Astrocyte (in vitro differentiated cells and primary cell): ENCODE data around the gene GALE. TPM values are rescaled to one million over a fixed set of nuclear protein-coding genes. Genes with fewer than 3 reads are reported as not detected.

ENCODE experiments used
- DNase-seq: peaks from one replicate; pipeline ENCODE4 v3.0.0-alpha.2; 2010; ENCODE audit warnings: low read depth
- FAIRE-seq: peaks from 2 replicates; lab custom pipeline; 2011; peaks lifted over from hg19 to GRCh38; lab: Jason Lieb, UNC
- H2AFZ ChIP-seq: 2 replicates; pipeline ENCODE4 v1.6.0; 2012; ENCODE audit warnings: low read depth, low read length, inconsistent platforms
- H3K27ac ChIP-seq: 2 replicates; pipeline ENCODE4 v1.5.1; 2011; ENCODE audit warnings: low read depth, low read length, inconsistent platforms
- H3K27me3 ChIP-seq: 2 replicates; pipeline ENCODE4 v1.6.0; 2011; ENCODE audit warnings: low read length, inconsistent platforms; ENCODE audit not compliant: insufficient read depth
- H3K36me3 ChIP-seq: 2 replicates; pipeline ENCODE4 v1.5.1; 2011; ENCODE audit warnings: low read length, inconsistent platforms; ENCODE audit not compliant: insufficient read depth
- H3K4me1 ChIP-seq: 2 replicates; pipeline ENCODE4 v1.5.1; 2011; ENCODE audit warnings: low read length, inconsistent platforms; ENCODE audit not compliant: insufficient read depth
- H3K4me2 ChIP-seq: 2 replicates; pipeline ENCODE4 v1.6.0; 2012; ENCODE audit warnings: low read length, inconsistent platforms
- H3K4me3 ChIP-seq: 2 replicates; pipeline ENCODE4 v1.5.1; 2011; ENCODE audit warnings: low read depth, mild to moderate bottlenecking, low read length, inconsistent platforms; ENCODE audit not compliant: insufficient read depth
- H3K79me2 ChIP-seq: 2 replicates; pipeline ENCODE4 v1.6.0; 2012; ENCODE audit warnings: mild to moderate bottlenecking, low read length, inconsistent platforms; ENCODE audit not compliant: insufficient read depth
- H3K9ac ChIP-seq: 2 replicates; pipeline ENCODE4 v1.6.0; 2012; ENCODE audit warnings: mild to moderate bottlenecking, low read length, inconsistent platforms
- H3K9me3 ChIP-seq: 2 replicates; pipeline ENCODE4 v1.5.1; 2012; ENCODE audit warnings: low read depth, mild to moderate bottlenecking, low read length, inconsistent platforms; ENCODE audit not compliant: insufficient read depth
- H4K20me1 ChIP-seq: 2 replicates; pipeline ENCODE4 v1.6.0; 2012; ENCODE audit warnings: low read length, inconsistent platforms; ENCODE audit not compliant: insufficient read depth
- H3K27ac Mint-ChIP-seq: one replicate; pipeline ENCODE4 v1.8.0; 2021; ENCODE audit warnings: mild to moderate bottlenecking, mixed read lengths; ENCODE audit not compliant: unreplicated experiment
- H3K27me3 Mint-ChIP-seq: one replicate; pipeline ENCODE4 v1.8.0; 2021; ENCODE audit warnings: low read depth, mixed read lengths; ENCODE audit not compliant: unreplicated experiment
- H3K36me3 Mint-ChIP-seq: one replicate; pipeline ENCODE4 v1.8.0; 2021; ENCODE audit warnings: low read depth, mixed read lengths; ENCODE audit not compliant: unreplicated experiment
- H3K4me1 Mint-ChIP-seq: one replicate; pipeline ENCODE4 v1.8.0; 2021; ENCODE audit warnings: low read depth, mixed read lengths; ENCODE audit not compliant: unreplicated experiment
- H3K4me3 Mint-ChIP-seq: one replicate; pipeline ENCODE4 v1.8.0; 2021; ENCODE audit warnings: mild to moderate bottlenecking, moderate library complexity, mixed read lengths; ENCODE audit not compliant: unreplicated experiment
- H3K9me3 Mint-ChIP-seq: one replicate; pipeline ENCODE4 v1.8.0; 2021; ENCODE audit warnings: mild to moderate bottlenecking, mixed read lengths; ENCODE audit not compliant: unreplicated experiment
- CTCF ChIP-seq: IDR thresholded peaks from 2 replicates; pipeline ENCODE4 v1.5.1; 2011; ENCODE audit warnings: low read depth, mild to moderate bottlenecking, inconsistent platforms, low read length, moderate library complexity; ENCODE audit not compliant: insufficient read depth
- EZH2 ChIP-seq: IDR thresholded peaks from 2 replicates; pipeline ENCODE4 v1.6.1; 2012; ENCODE audit warnings: mild to moderate bottlenecking, low read length, inconsistent platforms; ENCODE audit not compliant: insufficient read depth
- total RNA-seq: library from RNA; stranded (reverse); gene quantifications from 2 replicates; pipeline ENCODE4 v1.2.1, GENCODE V29; 2021

The GALE gene
- total RNA-seq, 1 donor from 2014 or later = 27.0 TPM

GRCh38 chr1:23748016-23748415 is 52.5 kb downstream of the GALE start:
- FAIRE-seq (no peak), DNase-seq (no peak)
- no peaks in the 10 kb centered on the region for H3K27me3 Mint-ChIP-seq
- Histone ChIP-seq H2AFZ (no peak overlapping the region), H3K36me3 (peaks cover 29% of the 10 kb centered on the region), H3K79me2 (peaks cover 81% of the 10 kb centered on the region), H3K27me3 (no peaks in the 10 kb centered on the region), H4K20me1 (peaks cover 83% of the 10 kb centered on the region), H3K4me1 (peaks cover 11% of the 10 kb centered on the region), H3K27ac (no peak overlapping the region), H3K4me2 (no peak overlapping the region), H3K4me3 (no peak overlapping the region), H3K9me3 (no peaks in the 10 kb centered on the region), H3K9ac (no peak overlapping the region)
- H3K36me3 Mint-ChIP-seq = peaks cover 6% of the 10 kb centered on the region
- H3K4me1 Mint-ChIP-seq = peaks cover 32% of the 10 kb centered on the region
- H3K9me3 Mint-ChIP-seq = no peaks in the 10 kb centered on the region
- TF ChIP-seq CTCF (no peak), EZH2 (no peak)
- peak overlapping the region; percentile 58 for H3K4me3 Mint-ChIP-seq
- H3K27ac Mint-ChIP-seq = peak overlapping the region; percentile 84

Other genes with a start within 250 kb of the GALE start
- gene ID3, start 241.3 kb downstream of the GALE start, total RNA-seq = 91.4 and 94.3 TPM in 2 replicates
- 737 and 804 TPM in 2 replicates for gene RPL11, start 108.9 kb downstream of the GALE start, total RNA-seq
- 58.1 and 62.2 TPM in 2 replicates for gene ELOA, start 57.3 kb downstream of the GALE start, total RNA-seq
- gene PITHD1, start 22.3 kb downstream of the GALE start, total RNA-seq = 33.7 and 37.3 TPM in 2 replicates
- 79.0 and 91.7 TPM in 2 replicates for gene LYPLA2, start 9.6 kb downstream of the GALE start, total RNA-seq
- gene HMGCL, start 24.7 kb upstream of the GALE start, total RNA-seq = 17.1 and 20.9 TPM in 2 replicates
- gene FUCA1, start 67.5 kb upstream of the GALE start, total RNA-seq = 9.7 and 10.4 TPM in 2 replicates
- not detected in 2 replicates for gene CNR2, start 112.6 kb upstream of the GALE start, total RNA-seq
- gene PNRC2, start 159.1 kb upstream of the GALE start, total RNA-seq = 57.8 and 83.8 TPM in 2 replicates
- gene SRSF10, start 179.6 kb upstream of the GALE start, total RNA-seq = 90.0 and 92.4 TPM in 2 replicates